GM19372 (cell line): ENCODE measurements around the gene EBF4.
"Not testable (repeated sequence)": the region's sequence is repeated elsewhere in the genome, so short reads cannot be mapped to it uniquely, and the experiment has no call there.

ENCODE experiments used
- ATAC-seq: cut with Tn5 transposase; IDR thresholded peaks from one replicate; pipeline ENCODE4 v1.9.1; 2021; ENCODE audit warnings: mild to moderate bottlenecking, low read depth, moderate library complexity; ENCODE audit not compliant: unreplicated experiment

Gene EBF4

DNA sequence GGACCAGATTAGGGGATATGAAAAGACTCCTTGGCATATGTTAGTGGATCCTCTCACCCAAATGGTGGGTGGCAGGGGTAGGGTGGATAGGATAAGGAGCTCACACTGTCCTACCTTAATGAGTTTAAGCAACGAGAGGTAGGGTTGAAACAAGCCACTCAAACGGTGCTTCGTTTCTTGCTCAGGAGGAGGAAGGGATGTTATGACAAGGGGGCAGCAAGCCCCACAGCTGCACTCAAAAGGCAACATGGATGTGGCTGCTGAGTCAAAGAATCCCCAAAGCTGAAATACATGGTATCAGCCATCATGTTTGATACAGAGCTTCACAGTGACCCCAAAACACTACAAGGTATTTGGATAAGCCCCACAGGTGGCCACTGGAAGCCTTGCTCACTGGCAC, 20.1 kb upstream of the EBF4 start:
- ATAC-seq, result no peak

- no peak for ATAC-seq
These were observed 19.1 kb upstream of the EBF4 start for GRCh38 chr20:2673453-2673852.

DNA sequence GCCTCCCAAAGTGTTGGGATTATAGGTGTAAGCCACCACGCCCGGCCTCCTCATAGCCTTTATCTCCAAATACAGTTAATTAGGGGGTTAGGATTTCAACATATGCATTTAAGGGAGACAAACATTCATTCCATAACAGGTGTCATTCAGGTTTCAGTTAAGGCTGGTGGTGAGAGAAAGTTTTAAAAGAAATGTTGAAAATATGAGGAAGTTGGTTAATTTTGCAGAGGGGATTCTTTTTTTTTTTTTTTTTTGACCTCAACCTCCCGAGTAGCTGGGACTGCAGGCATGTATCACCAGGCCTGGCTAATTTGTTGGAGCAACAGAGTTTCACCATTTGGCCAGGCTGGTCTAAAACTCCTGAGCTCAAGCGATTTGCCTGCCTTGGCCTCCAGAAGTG, 12.5 kb upstream of the EBF4 start:
- ATAC-seq, result no peak

DNA sequence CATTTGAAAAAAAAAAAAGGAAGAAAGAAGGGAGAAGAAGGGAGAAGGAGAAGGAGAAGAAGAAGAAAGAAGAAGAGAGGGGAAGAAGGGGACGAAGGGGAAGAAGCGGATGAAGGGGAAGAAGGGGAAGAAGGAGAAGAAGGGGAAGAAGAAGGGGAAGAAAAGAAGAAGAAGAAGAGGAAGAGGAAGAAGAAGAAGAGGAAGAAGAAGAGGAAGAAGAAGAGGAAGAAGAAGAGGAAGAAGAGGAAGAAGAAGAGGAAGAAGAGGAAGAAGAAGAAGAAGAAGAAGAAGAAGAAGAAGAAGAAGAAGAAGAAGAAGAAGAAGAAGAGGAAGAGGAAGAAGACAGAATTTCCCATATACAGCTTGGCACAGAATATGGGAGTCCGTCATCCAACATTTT, 10.5 kb upstream of the EBF4 start:
- ATAC-seq, result not testable (repeated sequence)

DNA sequence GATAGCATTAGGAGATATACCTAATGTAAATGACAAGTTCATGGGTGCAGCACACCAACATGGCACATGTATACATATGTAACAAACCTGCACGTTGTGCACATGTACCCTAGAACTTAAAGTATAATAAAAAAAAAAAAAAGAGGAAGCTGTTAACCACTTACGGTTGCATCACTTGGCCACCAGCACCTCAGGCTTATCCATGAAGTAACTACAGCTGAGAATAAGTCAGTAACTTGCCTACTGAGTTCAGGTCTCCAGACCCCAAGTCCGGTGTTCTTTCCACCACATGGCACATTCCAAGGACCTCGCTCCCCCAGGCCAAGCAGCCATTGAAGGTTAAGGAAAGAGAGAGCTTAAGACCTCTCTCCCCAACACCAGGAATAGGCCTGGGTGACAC, 7.8 kb upstream of the EBF4 start:
- ATAC-seq, result not testable (repeated sequence)

GRCh38 chr20:2687514-2687913, 5.1 kb upstream of the EBF4 start:
- no peak for ATAC-seq

DNA sequence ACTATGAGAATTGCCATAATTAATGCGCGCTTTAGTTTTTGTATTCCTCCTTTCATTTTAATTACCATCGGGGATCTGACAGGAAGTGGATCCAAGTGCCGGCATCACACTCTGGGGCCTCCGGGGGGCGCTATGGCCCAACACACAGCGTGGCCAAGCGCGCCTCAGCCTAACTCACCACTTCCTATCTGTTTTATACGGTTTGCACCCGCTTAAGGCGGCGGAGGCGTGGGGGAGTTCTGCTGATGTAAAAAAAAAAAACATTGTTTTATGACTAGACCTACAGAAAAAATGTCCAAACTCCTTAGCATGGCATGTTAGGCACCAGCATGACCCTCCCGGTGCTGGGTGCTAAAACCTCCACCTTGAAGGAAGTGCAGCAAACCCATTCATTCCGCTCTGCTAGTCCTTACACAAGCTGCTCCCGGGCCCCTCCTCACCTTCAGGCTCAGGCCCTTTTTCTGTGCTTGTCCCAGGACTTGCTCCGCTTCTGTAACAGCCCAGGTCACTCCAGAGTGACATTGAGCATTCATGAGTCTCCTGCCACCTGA, 4.5 kb upstream of the EBF4 start:
- ATAC-seq, result no peak

GRCh38 chr20:2690213-2690612, 2.4 kb upstream of the EBF4 start:
- ATAC-seq, result no peak

GRCh38 chr20:2690718-2691117, 1.9 kb upstream of the EBF4 start:
- no peak for ATAC-seq

DNA sequence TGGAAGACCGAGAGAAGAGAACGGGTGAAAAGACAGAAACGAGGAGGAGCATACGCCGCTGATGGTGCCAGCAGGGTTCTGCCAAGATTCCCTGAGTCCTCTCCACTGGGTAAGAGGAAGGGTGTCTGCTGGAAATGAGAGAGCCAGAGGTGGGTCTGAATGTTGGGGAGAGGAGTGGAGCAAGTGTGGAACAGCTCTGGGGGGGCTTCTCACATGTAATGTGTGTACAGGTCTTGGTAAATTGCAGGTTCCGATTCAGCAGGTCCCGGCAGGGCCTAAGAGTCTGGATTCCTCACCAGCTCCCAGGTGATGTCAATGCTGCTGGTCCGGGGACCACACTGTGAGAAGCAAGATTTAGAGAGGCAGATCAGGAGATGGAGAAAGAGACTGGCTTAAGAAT, 1.5 kb upstream of the EBF4 start:
- ATAC-seq, result no peak

DNA sequence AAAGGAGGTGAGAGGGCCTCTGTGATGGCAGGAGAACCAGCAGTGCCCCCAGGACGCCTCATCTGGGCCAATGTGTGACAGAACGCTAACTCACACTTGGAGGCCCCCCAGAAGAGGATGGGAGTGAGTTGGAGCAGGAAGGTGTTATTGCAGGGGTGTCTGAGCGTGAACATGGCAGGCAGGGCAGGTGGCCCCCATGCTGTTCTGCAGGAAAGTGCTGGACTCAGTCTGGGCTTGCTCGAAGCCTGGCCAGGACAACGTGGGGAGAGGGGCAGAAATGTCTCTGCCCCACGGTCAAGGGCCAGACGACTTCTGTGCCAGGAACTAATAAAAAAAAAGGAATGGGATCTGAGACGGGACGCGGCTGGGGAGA, 931 bp upstream of the EBF4 start:
- ATAC-seq, result no peak

- ATAC-seq, result no peak
These were observed 306 bp downstream of the EBF4 start for GRCh38 chr20:2692886-2693285.

DNA sequence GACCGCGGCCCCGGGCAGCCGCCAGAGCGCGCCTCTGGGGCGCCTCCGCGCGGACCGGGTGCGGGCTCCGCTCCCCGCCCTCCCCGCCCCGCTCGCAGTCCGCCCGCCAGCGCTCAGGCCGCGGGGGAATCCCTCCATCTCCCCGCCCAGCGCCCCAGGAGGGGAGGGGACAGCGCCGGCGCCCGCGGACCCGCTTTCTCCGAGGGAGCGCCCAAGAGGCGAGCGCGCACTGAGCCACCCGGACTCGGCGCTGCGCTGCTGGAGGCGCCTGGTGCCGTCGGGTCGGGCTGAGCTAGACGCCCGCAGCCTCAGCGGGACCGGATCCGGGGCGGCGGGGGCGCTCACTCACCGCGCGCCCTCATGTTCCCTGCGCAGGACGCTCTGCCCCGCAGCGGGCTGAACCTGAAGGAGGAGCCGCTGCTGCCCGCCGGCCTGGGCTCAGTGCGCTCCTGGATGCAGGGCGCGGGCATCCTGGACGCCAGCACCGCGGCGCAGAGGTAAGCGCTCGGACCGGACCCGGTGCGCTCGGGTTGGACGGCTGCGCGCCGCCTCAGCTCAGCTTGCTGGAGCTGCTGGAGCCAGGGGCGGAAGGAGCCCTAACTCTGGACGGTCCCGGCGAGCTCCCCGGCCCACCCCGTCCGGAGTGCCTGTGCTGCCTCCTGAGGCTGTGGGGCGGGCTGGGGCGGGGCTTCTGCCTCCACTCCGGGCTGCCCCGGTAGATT, 867 bp downstream of the EBF4 start:
- no peak for ATAC-seq

DNA sequence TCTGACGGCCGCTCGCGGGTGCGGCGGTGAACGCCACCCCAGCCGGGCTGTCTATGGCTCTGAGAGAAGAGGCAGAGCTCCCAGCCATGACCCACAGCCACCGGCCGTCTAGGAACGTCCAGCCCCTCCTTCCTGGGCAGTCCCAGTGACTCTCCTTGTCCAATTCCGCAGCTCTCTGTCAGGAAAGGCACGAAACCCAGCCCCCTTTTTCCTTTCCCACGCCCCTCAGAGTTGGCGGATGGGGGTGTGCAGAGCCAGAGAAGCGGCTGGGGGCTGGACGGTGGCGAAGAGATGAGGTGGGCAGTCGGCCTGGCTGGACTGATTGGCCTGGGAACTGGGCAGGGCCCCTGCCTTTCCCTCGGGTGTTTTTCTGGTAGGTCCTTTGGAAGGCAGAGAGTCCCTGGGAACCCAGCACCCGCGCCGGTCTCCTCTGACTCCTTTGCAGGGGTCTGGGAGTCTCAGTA, 1.5 kb downstream of the EBF4 start:
- ATAC-seq, result no peak

- no peak for ATAC-seq
These were observed 1.9 kb downstream of the EBF4 start for GRCh38 chr20:2694519-2694918.

DNA sequence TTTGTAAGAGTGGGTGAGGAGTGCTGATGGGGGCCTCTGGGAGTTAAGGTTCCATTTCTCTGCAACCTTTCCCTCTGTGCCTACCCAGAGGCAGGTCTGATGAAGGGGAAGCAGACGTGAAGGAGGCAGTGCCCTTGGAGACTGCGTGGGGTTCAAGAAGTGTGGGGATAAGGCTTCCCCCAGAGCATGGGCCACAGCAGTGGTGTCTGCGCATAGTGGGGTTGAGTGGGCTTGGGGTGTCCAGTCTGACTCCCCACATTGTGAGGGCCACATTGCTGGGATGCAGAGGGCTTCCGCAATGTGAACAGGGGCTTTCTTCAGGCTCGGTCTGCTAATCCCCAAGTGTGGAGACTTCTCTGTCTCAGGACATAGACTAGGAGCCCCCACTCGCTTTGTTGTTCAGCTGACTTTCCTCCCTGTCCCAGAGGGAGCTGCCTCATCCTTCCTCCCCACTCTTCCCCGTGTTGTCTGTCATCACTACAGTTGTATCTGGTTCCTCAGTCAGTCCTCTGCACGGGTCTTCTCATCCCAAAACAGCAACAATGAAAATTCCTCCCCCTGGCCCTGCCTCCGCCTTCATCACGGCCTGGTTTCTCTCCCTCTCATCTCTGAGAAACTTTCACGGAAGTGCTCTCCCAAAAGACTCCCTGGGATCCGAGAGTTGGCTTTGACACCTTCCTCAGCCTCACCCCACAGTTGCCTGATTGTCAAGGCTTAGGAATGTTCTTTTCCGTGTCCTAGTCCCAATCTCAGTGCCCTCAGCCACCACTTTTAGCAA, 2.8 kb downstream of the EBF4 start:
- no peak for ATAC-seq

GRCh38 chr20:2695984-2696525, 3.5 kb downstream of the EBF4 start:
- not testable (repeated sequence) for ATAC-seq

DNA sequence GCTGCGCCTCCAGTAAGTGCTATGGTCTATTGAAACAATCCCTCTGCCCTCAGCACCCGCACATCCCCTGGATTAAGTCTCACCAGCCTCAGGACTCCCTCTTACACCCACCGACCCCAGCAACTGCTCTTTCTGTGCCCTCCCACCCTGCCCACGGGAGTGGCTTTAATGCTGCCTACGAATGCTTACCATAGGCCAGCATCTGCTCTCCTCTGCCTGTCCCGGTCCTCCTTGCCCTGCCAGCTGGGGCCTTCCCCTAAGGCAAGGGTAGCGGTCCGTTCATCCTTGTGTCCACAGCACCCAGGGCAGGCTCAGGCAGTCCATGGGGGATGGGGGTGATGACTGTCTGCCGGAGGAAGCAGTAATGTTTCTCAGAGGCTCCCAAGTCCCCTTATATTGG, 4.1 kb downstream of the EBF4 start:
- no peak for ATAC-seq

GRCh38 chr20:2697768-2698167, 5.2 kb downstream of the EBF4 start:
- ATAC-seq, result no peak

- ATAC-seq, result no peak
These were observed 5.7 kb downstream of the EBF4 start for GRCh38 chr20:2698186-2698817.

DNA sequence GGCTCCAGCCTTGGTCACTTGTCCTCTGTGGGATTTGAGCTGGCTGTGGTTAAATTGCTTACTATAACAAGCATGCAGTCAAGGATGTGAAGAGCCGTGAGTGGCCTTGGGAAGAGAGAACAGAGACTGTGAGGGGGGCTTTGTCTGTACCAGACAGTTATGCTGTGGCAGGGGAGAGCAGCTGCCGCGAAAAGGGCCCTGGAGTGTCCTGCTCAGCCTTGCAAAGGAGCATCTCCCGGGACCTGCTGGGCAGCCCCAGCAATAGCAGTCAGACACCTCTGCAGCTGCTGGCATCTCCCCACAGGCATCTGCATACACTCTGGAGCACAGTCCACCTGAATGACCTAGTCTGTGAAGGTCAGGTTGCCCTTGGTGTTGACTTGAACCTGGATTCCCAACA, 6.3 kb downstream of the EBF4 start:
- no peak for ATAC-seq
